Memory B cell (primary cell): ENCODE data around the gene ERCC8.
"Not testable (repeated sequence)": the region's sequence is repeated elsewhere in the genome, so short reads cannot be mapped to it uniquely, and the experiment has no call there.

Experiments
- ATAC-seq: fragments of 150-1000 bp; cut with Tn5 transposase; 2 replicates; pipeline ENCODE4 v1.10.0; 2021; ENCODE audit warnings: low read depth, mild to moderate bottlenecking, moderate library complexity
- DNase-seq, 2 donors: peaks; one replicate each; pipeline ENCODE4 v3.0.0; 2022; ENCODE audit warnings: low spot score in 2 of 2
- H3K27ac Mint-ChIP-seq: one replicate; pipeline ENCODE4 v1.8.0; 2022; ENCODE audit warnings: mild to moderate bottlenecking, moderate library complexity, mixed read lengths
- H3K27me3 Mint-ChIP-seq: one replicate; pipeline ENCODE4 v1.8.0; 2022; ENCODE audit warnings: mixed read lengths
- H3K36me3 Mint-ChIP-seq: one replicate; pipeline ENCODE4 v1.8.0; 2022; ENCODE audit warnings: mild to moderate bottlenecking, mixed read lengths
- H3K4me1 Mint-ChIP-seq: one replicate; pipeline ENCODE4 v1.8.0; 2022; ENCODE audit warnings: mixed read lengths
- H3K4me3 Mint-ChIP-seq: one replicate; pipeline ENCODE4 v1.8.0; 2022; ENCODE audit warnings: mild to moderate bottlenecking, moderate library complexity, mixed read lengths
- H3K9me3 Mint-ChIP-seq: one replicate; pipeline ENCODE4 v1.8.0; 2022; ENCODE audit warnings: mixed read lengths

The ERCC8 gene

GRCh38 chr5:60887746-60888145 lies 57.1 kb downstream of the ERCC8 start:
- peaks cover 3% of the 10 kb centered on the region for H3K36me3 Mint-ChIP-seq
- no peaks in the 10 kb centered on the region for H3K4me1 Mint-ChIP-seq
- ATAC-seq (no peak), DNase-seq (no peak)
- no peaks in the 10 kb centered on the region for H3K9me3 Mint-ChIP-seq
- no peak overlapping the region for H3K4me3 Mint-ChIP-seq
- no peaks in the 10 kb centered on the region for H3K27me3 Mint-ChIP-seq
- H3K27ac Mint-ChIP-seq = no peak overlapping the region

- ATAC-seq = no peak
- H3K36me3 Mint-ChIP-seq = peaks cover 3% of the 10 kb centered on the region
These were observed 57.8 kb downstream of the ERCC8 start for GRCh38 chr5:60887096-60887495.

GRCh38 chr5:60886158-60886557 lies 58.7 kb downstream of the ERCC8 start:
- Mint-ChIP-seq H3K9me3 (no peaks in the 10 kb centered on the region), H3K27ac (no peak overlapping the region), H3K4me1 (no peaks in the 10 kb centered on the region), H3K4me3 (no peak overlapping the region), H3K27me3 (no peaks in the 10 kb centered on the region), H3K36me3 (peaks cover 3% of the 10 kb centered on the region)
- ATAC-seq (no peak), DNase-seq (no peak)

More at GRCh38 chr5:60887096-60887495, 57.8 kb downstream of the ERCC8 start:
- H3K4me3 Mint-ChIP-seq = no peak overlapping the region
- H3K27me3 Mint-ChIP-seq = no peaks in the 10 kb centered on the region
- no peak for DNase-seq
- no peaks in the 10 kb centered on the region for H3K4me1 Mint-ChIP-seq
- no peaks in the 10 kb centered on the region for H3K9me3 Mint-ChIP-seq
- no peak overlapping the region for H3K27ac Mint-ChIP-seq

GRCh38 chr5:60883229-60883628 lies 61.6 kb downstream of the ERCC8 start:
- Mint-ChIP-seq H3K27ac (no peak overlapping the region), H3K36me3 (peaks cover 10% of the 10 kb centered on the region), H3K4me1 (no peaks in the 10 kb centered on the region), H3K9me3 (peaks cover 10% of the 10 kb centered on the region), H3K4me3 (no peak overlapping the region), H3K27me3 (no peaks in the 10 kb centered on the region)
- ATAC-seq = no peak
- no peak for DNase-seq

GRCh38 chr5:60872892-60873291 lies 72.0 kb downstream of the ERCC8 start:
- DNase-seq = no peak
- H3K27ac Mint-ChIP-seq = no peak overlapping the region
- H3K27me3 Mint-ChIP-seq = no peaks in the 10 kb centered on the region
- no peaks in the 10 kb centered on the region for H3K4me1 Mint-ChIP-seq
- peaks cover 12% of the 10 kb centered on the region for H3K9me3 Mint-ChIP-seq
- peaks cover 16% of the 10 kb centered on the region for H3K36me3 Mint-ChIP-seq
- no peak overlapping the region for H3K4me3 Mint-ChIP-seq
- no peak for ATAC-seq

- DNase-seq (no peak), ATAC-seq (no peak)
- Mint-ChIP-seq H3K27me3 (no peaks in the 10 kb centered on the region), H3K36me3 (peaks cover 16% of the 10 kb centered on the region), H3K4me1 (no peaks in the 10 kb centered on the region), H3K9me3 (peaks cover 12% of the 10 kb centered on the region), H3K27ac (no peak overlapping the region), H3K4me3 (no peak overlapping the region)
These were observed 74.0 kb downstream of the ERCC8 start for GRCh38 chr5:60870857-60871256.

- H3K4me3 Mint-ChIP-seq, DNase-seq, H3K4me1 Mint-ChIP-seq, ATAC-seq, H3K27me3 Mint-ChIP-seq, H3K36me3 Mint-ChIP-seq, H3K27ac Mint-ChIP-seq, H3K9me3 Mint-ChIP-seq: not testable (repeated sequence)
These were observed 84.3 kb downstream of the ERCC8 start for GRCh38 chr5:60860572-60860971.

GRCh38 chr5:60856066-60856465 lies 88.8 kb downstream of the ERCC8 start:
- DNase-seq (no peak), ATAC-seq (no peak)
- no peaks in the 10 kb centered on the region for H3K27me3 Mint-ChIP-seq
- no peak overlapping the region for H3K27ac Mint-ChIP-seq
- H3K9me3 Mint-ChIP-seq = no peaks in the 10 kb centered on the region
- no peaks in the 10 kb centered on the region for H3K36me3 Mint-ChIP-seq
- H3K4me1 Mint-ChIP-seq = no peaks in the 10 kb centered on the region
- no peak overlapping the region for H3K4me3 Mint-ChIP-seq

GRCh38 chr5:60852940-60853339 lies 91.9 kb downstream of the ERCC8 start:
- Mint-ChIP-seq H3K9me3 (no peaks in the 10 kb centered on the region), H3K27ac (no peak overlapping the region), H3K36me3 (no peaks in the 10 kb centered on the region), H3K4me3 (no peak overlapping the region), H3K27me3 (peaks cover 2% of the 10 kb centered on the region), H3K4me1 (no peaks in the 10 kb centered on the region)
- ATAC-seq (no peak), DNase-seq (no peak)

GRCh38 chr5:60852317-60852716 lies 92.6 kb downstream of the ERCC8 start:
- Mint-ChIP-seq H3K27ac (no peak overlapping the region), H3K4me3 (no peak overlapping the region), H3K27me3 (peaks cover 2% of the 10 kb centered on the region), H3K36me3 (no peaks in the 10 kb centered on the region), H3K9me3 (no peaks in the 10 kb centered on the region), H3K4me1 (no peaks in the 10 kb centered on the region)
- no peak for ATAC-seq
- no peak for DNase-seq

GRCh38 chr5:60851626-60852025 lies 93.2 kb downstream of the ERCC8 start:
- DNase-seq = no peak

GRCh38 chr5:60846298-60846697 lies 98.6 kb downstream of the ERCC8 start:
- Mint-ChIP-seq H3K27me3 (peaks cover 24% of the 10 kb centered on the region), H3K9me3 (no peaks in the 10 kb centered on the region), H3K4me1 (peaks cover 6% of the 10 kb centered on the region), H3K4me3 (no peak overlapping the region), H3K27ac (no peak overlapping the region), H3K36me3 (no peaks in the 10 kb centered on the region)
- ATAC-seq (no peak), DNase-seq (no peak)

More at GRCh38 chr5:60851626-60852025, 93.2 kb downstream of the ERCC8 start:
- Mint-ChIP-seq H3K4me3 (no peak overlapping the region), H3K27ac (no peak overlapping the region), H3K9me3 (no peaks in the 10 kb centered on the region), H3K27me3 (peaks cover 2% of the 10 kb centered on the region), H3K36me3 (no peaks in the 10 kb centered on the region), H3K4me1 (no peaks in the 10 kb centered on the region)
- ATAC-seq = no peak

GRCh38 chr5:60843936-60844905 lies 100.6 kb downstream of the ERCC8 start, which contains the start of gene ELOVL7:
TSS of gene ELOVL7 (minus strand) at chr5:60844269. CDS start at chr5:60787397, 56,872 bp downstream.
- Mint-ChIP-seq H3K27ac (no peak within 1 kb of the TSS), H3K4me3 (peak within 1 kb of the TSS; percentile 84), H3K27me3 (peaks cover 24% of the 10 kb centered on the region), H3K4me1 (peaks cover 6% of the 10 kb centered on the region), H3K9me3 (no peaks in the 10 kb centered on the region), H3K36me3 (no peaks in the 10 kb centered on the region)
- ATAC-seq (peak; percentile 85), DNase-seq (peak; percentile 5 to 23)

- peaks cover 6% of the 10 kb centered on the region for H3K4me1 Mint-ChIP-seq
- H3K9me3 Mint-ChIP-seq = no peaks in the 10 kb centered on the region
- DNase-seq = no peak
- no peak overlapping the region for H3K27ac Mint-ChIP-seq
- no peaks in the 10 kb centered on the region for H3K36me3 Mint-ChIP-seq
- peak overlapping the region; percentile 65 for H3K4me3 Mint-ChIP-seq
- peaks cover 24% of the 10 kb centered on the region for H3K27me3 Mint-ChIP-seq
- no peak for ATAC-seq
These were observed 101.4 kb downstream of the ERCC8 start for GRCh38 chr5:60843386-60843935.
